Measurements from ENCODE around the gene CAMKK2. TPM values are rescaled to one million over a fixed set of nuclear protein-coding genes. Genes with fewer than 3 reads are reported as not detected.

Gene CAMKK2
- total RNA-seq, 1 donor from 2014 or later = 20.5 TPM

DNA sequence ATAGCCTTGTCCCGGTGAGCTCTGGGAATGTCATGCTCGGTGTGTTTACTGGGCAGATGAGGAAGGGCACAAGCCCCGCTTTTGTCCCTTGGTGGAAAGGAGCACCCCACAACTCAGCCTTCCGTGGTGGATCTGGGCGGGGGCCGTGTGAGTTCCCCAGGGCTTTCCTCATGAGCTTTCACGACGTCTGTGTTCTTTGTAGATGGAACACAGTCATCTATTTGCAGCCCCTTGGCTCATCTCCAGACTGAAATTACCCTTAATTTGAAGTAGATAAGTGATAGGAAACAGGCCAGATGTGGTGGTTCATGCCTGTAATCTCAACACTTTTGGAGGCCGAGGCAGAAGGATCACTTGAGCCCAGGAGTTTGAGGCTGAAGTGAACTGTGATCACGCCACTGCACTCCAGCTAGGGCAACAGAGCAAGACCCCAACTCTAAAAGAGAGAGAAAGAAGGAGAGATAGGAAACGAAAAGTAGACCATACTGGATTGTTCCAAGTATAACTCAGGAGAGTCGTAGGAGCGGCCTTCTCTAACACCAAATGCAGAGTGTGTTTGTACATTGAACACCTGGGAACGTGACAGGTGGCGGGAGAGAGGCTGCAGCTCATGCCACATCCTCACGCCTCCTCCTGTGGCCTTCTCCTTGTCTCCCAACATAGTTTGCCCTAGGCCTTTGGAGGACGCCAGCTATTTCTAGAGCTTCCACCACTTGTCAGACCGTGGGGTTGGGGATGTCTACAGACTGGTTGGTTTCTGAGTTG lies 77.7 kb downstream of the CAMKK2 start:
- Mint-ChIP-seq H3K9me3 (no peaks in the 10 kb centered on the region), H3K27ac (no peak overlapping the region), H3K36me3 (ENCODE audit: low read depth) (peaks cover 38% of the 10 kb centered on the region), H3K4me3 (no peak overlapping the region), H3K4me1 (peaks cover 27% of the 10 kb centered on the region), H3K27me3 (no peaks in the 10 kb centered on the region)
- POLR2A ChIA-PET = no interaction called here
- no peak for ATAC-seq (ENCODE audit: low read depth)
- DNase-seq = no peak
- CTCF ChIA-PET = no interaction called here
- intact Hi-C loops (cut with micrococcal nuclease) = loop anchor here (10.0 kb wide), 1 partner anchor 634 kb away; the partner anchor contains the start of gene POP5
- no peak for TF ChIP-seq CTCF (IDR thresholded peaks at IDR 0.05)

DNA sequence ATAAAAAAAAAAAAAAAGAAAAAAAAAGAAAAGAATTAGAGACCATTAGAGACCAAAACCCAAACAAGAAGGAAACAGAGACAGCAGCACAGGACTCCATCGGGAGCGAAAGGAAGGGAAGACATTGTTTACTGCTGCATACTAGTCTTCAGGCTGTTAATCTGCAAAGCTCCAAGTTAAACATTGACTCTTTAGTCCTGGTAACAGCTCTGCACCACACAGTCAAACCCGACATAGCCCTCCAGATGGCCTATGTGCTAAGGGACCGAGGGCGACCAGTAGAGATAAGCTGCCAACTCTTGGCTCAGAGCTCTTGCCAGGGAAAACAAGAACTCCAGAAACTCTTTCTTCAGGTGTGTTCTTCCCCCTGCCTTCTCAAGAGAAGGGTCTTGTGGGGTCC lies 78.7 kb downstream of the CAMKK2 start:
- no peak overlapping the region for H3K27ac Mint-ChIP-seq
- intact Hi-C loops (cut with micrococcal nuclease) = loop anchor here (10.0 kb wide), 1 partner anchor 633 kb away; the partner anchor contains the start of gene POP5
- ATAC-seq (ENCODE audit: low read depth) (no peak), DNase-seq (no peak)
- POLR2A ChIA-PET = no interaction called here
- TF ChIP-seq CTCF (IDR thresholded peaks at IDR 0.05) = no peak
- peaks cover 17% of the 10 kb centered on the region for H3K4me1 Mint-ChIP-seq
- CTCF ChIA-PET = no interaction called here
- H3K36me3 Mint-ChIP-seq (ENCODE audit: low read depth) = peaks cover 37% of the 10 kb centered on the region
- H3K27me3 Mint-ChIP-seq = no peaks in the 10 kb centered on the region
- no peak overlapping the region for H3K4me3 Mint-ChIP-seq
- no peaks in the 10 kb centered on the region for H3K9me3 Mint-ChIP-seq

- Mint-ChIP-seq H3K4me3 (no peak overlapping the region), H3K27ac (no peak overlapping the region), H3K27me3 (no peaks in the 10 kb centered on the region), H3K4me1 (peaks cover 11% of the 10 kb centered on the region), H3K36me3 (ENCODE audit: low read depth) (peaks cover 34% of the 10 kb centered on the region), H3K9me3 (no peaks in the 10 kb centered on the region)
- no peak for ATAC-seq (ENCODE audit: low read depth)
- CTCF ChIA-PET = no interaction called here
- DNase-seq = no peak
- POLR2A ChIA-PET = interaction anchor here (0.6 kb wide), 1 partner anchor 32 kb away, joined by 4 read pairs; no protein-coding TSS in a partner anchor
- no peak for TF ChIP-seq CTCF (IDR thresholded peaks at IDR 0.05)
- intact Hi-C loops (cut with micrococcal nuclease) = loop anchor here (10.0 kb wide), 1 partner anchor 632 kb away; the partner anchor contains the start of gene POP5
These were observed 79.4 kb downstream of the CAMKK2 start for GRCh38 chr12:121217063-121217462.

DNA sequence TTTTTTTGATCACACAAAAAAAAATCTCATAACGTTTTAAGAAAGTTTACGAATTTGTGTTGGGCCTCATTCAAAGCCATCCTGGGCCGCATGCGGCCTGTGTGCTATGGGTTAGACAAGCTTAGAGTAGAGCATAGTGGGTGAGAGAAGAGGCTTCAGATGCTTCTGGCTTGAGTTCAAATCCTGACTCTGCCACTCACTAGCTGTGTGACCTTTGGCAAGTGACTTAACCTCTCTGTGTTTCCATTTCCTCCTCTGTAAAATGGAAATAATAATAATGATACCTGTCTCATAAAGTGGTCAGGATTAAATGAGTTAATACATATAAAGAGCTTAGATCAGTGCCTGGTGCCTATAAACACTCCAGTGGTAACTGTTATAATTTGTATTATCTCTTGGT lies 80.4 kb downstream of the CAMKK2 start:
- no peak overlapping the region for H3K27ac Mint-ChIP-seq
- H3K9me3 Mint-ChIP-seq = no peaks in the 10 kb centered on the region
- no peak for ATAC-seq (ENCODE audit: low read depth)
- ChIA-PET CTCF (no interaction called here), POLR2A (no interaction called here)
- H3K27me3 Mint-ChIP-seq = no peaks in the 10 kb centered on the region
- H3K36me3 Mint-ChIP-seq (ENCODE audit: low read depth) = peaks cover 29% of the 10 kb centered on the region
- H3K4me1 Mint-ChIP-seq = peaks cover 14% of the 10 kb centered on the region
- intact Hi-C loops (cut with micrococcal nuclease) = loop anchor here (10.0 kb wide), 1 partner anchor 631 kb away; the partner anchor contains the start of gene POP5
- H3K4me3 Mint-ChIP-seq = no peak overlapping the region
- TF ChIP-seq CTCF (IDR thresholded peaks at IDR 0.05) = no peak
- DNase-seq = no peak

GRCh38 chr12:121214855-121215745 lies 81.4 kb downstream of the CAMKK2 start:
- ChIA-PET CTCF (no interaction called here), POLR2A (interaction anchor here (1.3 kb wide), 1 partner anchor 12 kb away, joined by 4 read pairs; no protein-coding TSS in a partner anchor)
- Mint-ChIP-seq H3K4me1 (peaks cover 22% of the 10 kb centered on the region), H3K36me3 (ENCODE audit: low read depth) (peaks cover 31% of the 10 kb centered on the region), H3K27ac (peak overlapping the region; percentile 24), H3K9me3 (no peaks in the 10 kb centered on the region), H3K4me3 (no peak overlapping the region), H3K27me3 (no peaks in the 10 kb centered on the region)
- DNase-seq = no peak
- no peak for ATAC-seq (ENCODE audit: low read depth)
- intact Hi-C loops (cut with micrococcal nuclease) = loop anchor here (5.0 to 10.0 kb wide), 2 partner anchors 82 to 630 kb away; partner anchors contain the start of genes CAMKK2 and POP5
- no peak for TF ChIP-seq CTCF (IDR thresholded peaks at IDR 0.05)
